Gastrocnemius medialis (tissue), 4 donors: Measurements from ENCODE around the gene VWA8. TPM values are rescaled to one million over a fixed set of nuclear protein-coding genes. Genes with fewer than 3 reads are reported as not detected.

Source experiments
- ATAC-seq, 2 donors: fragments of 150-250 bp; one replicate each; pipeline ENCODE4 v1.9.1; 2016
- DNase-seq, 2 donors: peaks; one replicate each; pipeline ENCODE4 v3.0.0-alpha.2; 2019
- H3K27ac ChIP-seq, 4 donors: fragments of 200-600 bp; sonication (generic); 1 replicate in 1 of 4; 2 replicates in 3 of 4; pipeline ENCODE4 v1.5.1; 2016 to 2018; ENCODE audit warnings: mild to moderate bottlenecking in 2 of 4, moderate library complexity in 1 of 4
- H3K27me3 ChIP-seq, 3 donors: fragments of 200-600 bp; sonication (generic) in 2 of 3; 1 replicate in 1 of 3; 2 replicates in 2 of 3; pipeline versions ENCODE4 v1.5.1 to v1.6.0; 2016 to 2019; ENCODE audit warnings: mild to moderate bottlenecking in 1 of 3, moderate library complexity in 1 of 3
- H3K36me3 ChIP-seq, 2 donors: fragments of 200-600 bp; sonication (generic) in 1 of 2; one replicate each; pipeline ENCODE4 v1.5.1; 2017 to 2018
- H3K4me1 ChIP-seq, 2 donors: fragments of 200-600 bp; sonication (generic) in 1 of 2; one replicate each; pipeline ENCODE4 v1.5.1; 2016 to 2017; ENCODE audit warnings: mild to moderate bottlenecking in 2 of 2
- H3K4me3 ChIP-seq, 4 donors: fragments of 200-600 bp; sonication (generic) in 3 of 4; 1 replicate in 1 of 4; 2 replicates in 3 of 4; pipeline ENCODE4 v1.5.1; 2016 to 2019; ENCODE audit warnings: mild to moderate bottlenecking in 2 of 4
- H3K9me3 ChIP-seq, 3 donors: fragments of 200-600 bp; sonication (generic) in 2 of 3; 1 replicate in 1 of 3; 2 replicates in 2 of 3; pipeline ENCODE4 v1.5.1; 2016 to 2019
- CTCF ChIP-seq, 5 experiments: fragments of 450-650 bp in 3 of 5; fragments of 200-600 bp in 2 of 5; sonication (generic) in 2 of 5; IDR thresholded peaks in 4 of 5; conservative IDR thresholded peaks in 1 of 5; 1 replicate in 4 of 5; 2 replicates in 1 of 5; pipeline ENCODE4 v1.5.1; 2016 to 2019; ENCODE audit warnings: antibody characterized with exemption in 5 of 5, mild to moderate bottlenecking in 3 of 5, moderate library complexity in 3 of 5
- POLR2A ChIP-seq, 2 donors: fragments of 450-650 bp; IDR thresholded peaks; one replicate each; pipeline ENCODE4 v1.6.1; 2017; ENCODE audit warnings: antibody characterized with exemption in 2 of 2, mild to moderate bottlenecking in 2 of 2, moderate library complexity in 2 of 2
- in situ Hi-C, 4 donors: fragments of 200-750 bp; cut with MboI; loops; one replicate each; pipeline versions ENCODE4 v1.15.0 to v1.8.0; 2017; ENCODE audit warnings: low sequenced_read_pairs in 4 of 4
- intact Hi-C: fragments of 100-400 bp; cut with DNase I; formaldehyde crosslinking; loops from one replicate; pipeline ENCODE4 v1.15.1; 2023; ENCODE audit warnings: low total_unique reads
- total RNA-seq, 4 donors: library from RNA; depleted of rRNA; stranded (reverse); fragments of >200 nt; gene quantifications; one replicate each; pipeline versions ENCODE4 v1.1.0 to v1.2.3, GENCODE V29; 2016

VWA8 gene
- total RNA-seq, 4 donors from 2014 or later, result 24.7 to 37.9 (median 29.7) TPM

GRCh38 chr13:41766439-41766838 lies 194.5 kb downstream of the VWA8 start:
- Histone ChIP-seq H3K36me3 (peaks cover 0 to 7% of the 10 kb centered on the region in 2 donors), H3K4me1 (peaks cover 0 to 12% of the 10 kb centered on the region in 2 donors), H3K9me3 (no peaks in the 10 kb centered on the region), H3K4me3 (no peak overlapping the region), H3K27me3 (no peaks in the 10 kb centered on the region), H3K27ac (no peak overlapping the region)
- ATAC-seq (no peak), DNase-seq (no peak)
- intact Hi-C loops, result no loop called here
- in situ Hi-C loops, result no loop called here
- TF ChIP-seq POLR2A (IDR thresholded peaks at IDR 0.05) (no peak), CTCF (IDR thresholded peaks at IDR 0.05 in 4 of 5, conservative IDR thresholded peaks at IDR 0.05 in 1 of 5) (no peak)

- no peak for TF ChIP-seq POLR2A (IDR thresholded peaks at IDR 0.05)
- TF ChIP-seq CTCF (IDR thresholded peaks at IDR 0.05 in 4 of 5, conservative IDR thresholded peaks at IDR 0.05 in 1 of 5), result no peak
- ATAC-seq (no peak), DNase-seq (no peak)
- H3K36me3 ChIP-seq, result peaks cover 0 to 10% of the 10 kb centered on the region in 2 donors
- in situ Hi-C loops, result no loop called here
- H3K9me3 ChIP-seq, result no peaks in the 10 kb centered on the region
- no peaks in the 10 kb centered on the region for H3K27me3 ChIP-seq
- H3K27ac ChIP-seq, result no peak overlapping the region
- no peak overlapping the region for H3K4me3 ChIP-seq
- H3K4me1 ChIP-seq, result peaks cover 0 to 12% of the 10 kb centered on the region in 2 donors
- intact Hi-C loops, result no loop called here
Observed at GRCh38 chr13:41765813-41766212, 195.1 kb downstream of the VWA8 start.

- ATAC-seq, result no peak
- no peaks in the 10 kb centered on the region for H3K27me3 ChIP-seq
- in situ Hi-C loops, result no loop called here
- peak overlapping the region in 1 of 4 donors; percentile 8 for H3K27ac ChIP-seq
- H3K36me3 ChIP-seq, result peaks cover 0 to 12% of the 10 kb centered on the region in 2 donors
- H3K4me3 ChIP-seq, result no peak overlapping the region
- TF ChIP-seq POLR2A (IDR thresholded peaks at IDR 0.05), result no peak
- TF ChIP-seq CTCF (IDR thresholded peaks at IDR 0.05 in 4 of 5, conservative IDR thresholded peaks at IDR 0.05 in 1 of 5), result no peak
- no peaks in the 10 kb centered on the region for H3K9me3 ChIP-seq
- intact Hi-C loops, result no loop called here
- DNase-seq, result no peak
- H3K4me1 ChIP-seq, result peaks cover 0 to 12% of the 10 kb centered on the region in 2 donors
Observed at GRCh38 chr13:41765020-41765419, 195.9 kb downstream of the VWA8 start.

- TF ChIP-seq CTCF (IDR thresholded peaks at IDR 0.05 in 4 of 5, conservative IDR thresholded peaks at IDR 0.05 in 1 of 5) (no peak), POLR2A (IDR thresholded peaks at IDR 0.05) (no peak)
- ATAC-seq, result no peak
- intact Hi-C loops (no loop called here), in situ Hi-C loops (no loop called here)
- no peak overlapping the region for H3K27ac ChIP-seq
- no peaks in the 10 kb centered on the region for H3K27me3 ChIP-seq
- H3K4me1 ChIP-seq, result peaks cover 0 to 12% of the 10 kb centered on the region in 2 donors
- no peak for DNase-seq
- no peak overlapping the region for H3K4me3 ChIP-seq
- no peaks in the 10 kb centered on the region for H3K9me3 ChIP-seq
- H3K36me3 ChIP-seq, result peaks cover 0 to 13% of the 10 kb centered on the region in 2 donors
Observed at GRCh38 chr13:41764558-41764957, 196.4 kb downstream of the VWA8 start.

GRCh38 chr13:41763782-41764181 lies 197.1 kb downstream of the VWA8 start:
- in situ Hi-C loops, result no loop called here
- ATAC-seq (no peak), DNase-seq (no peak)
- no peaks in the 10 kb centered on the region for H3K27me3 ChIP-seq
- no peaks in the 10 kb centered on the region for H3K9me3 ChIP-seq
- H3K36me3 ChIP-seq, result peaks cover 0 to 15% of the 10 kb centered on the region in 2 donors
- TF ChIP-seq POLR2A (IDR thresholded peaks at IDR 0.05) (no peak), CTCF (IDR thresholded peaks at IDR 0.05 in 4 of 5, conservative IDR thresholded peaks at IDR 0.05 in 1 of 5) (no peak)
- no peak overlapping the region for H3K27ac ChIP-seq
- H3K4me3 ChIP-seq, result no peak overlapping the region
- peaks cover 0 to 12% of the 10 kb centered on the region in 2 donors for H3K4me1 ChIP-seq
- intact Hi-C loops, result no loop called here
